AG04449 (cell line): ENCODE results near the gene CRY2.
A peak's percentile ranks its signal among the peaks of the same experiment; 100 is the strongest.

Source experiments
- CTCF ChIA-PET: fragments of 350-600 bp; formaldehyde crosslinking; extraction: SDS; loops from one replicate; lab custom pipeline; 2021; ENCODE audit warnings: antibody characterized with exemption; lab: Yijun Ruan, JAX
- POLR2A ChIA-PET: fragments of 400-600, 350-600 bp; formaldehyde crosslinking; extraction: SDS; loops from one replicate; lab custom pipeline; 2020; ENCODE audit warnings: antibody characterized with exemption, inconsistent platforms; lab: Yijun Ruan, JAX
- DNase-seq: peaks from one replicate; pipeline ENCODE4 v3.0.0-alpha.2; 2010; ENCODE audit warnings: low read depth, low spot score
- H3K4me3 ChIP-seq: 2 replicates; pipeline ENCODE4 v1.5.1; 2011; ENCODE audit warnings: low read depth, mild to moderate bottlenecking, control low read depth, low read length
- CTCF ChIP-seq: IDR thresholded peaks from one replicate; pipeline ENCODE4 v1.5.1; 2011; ENCODE audit warnings: mild to moderate bottlenecking, moderate library complexity, low read length, control low read depth, inconsistent platforms; ENCODE audit not compliant: insufficient read depth; ENCODE audit errors: missing control alignments

The CRY2 gene

DNA sequence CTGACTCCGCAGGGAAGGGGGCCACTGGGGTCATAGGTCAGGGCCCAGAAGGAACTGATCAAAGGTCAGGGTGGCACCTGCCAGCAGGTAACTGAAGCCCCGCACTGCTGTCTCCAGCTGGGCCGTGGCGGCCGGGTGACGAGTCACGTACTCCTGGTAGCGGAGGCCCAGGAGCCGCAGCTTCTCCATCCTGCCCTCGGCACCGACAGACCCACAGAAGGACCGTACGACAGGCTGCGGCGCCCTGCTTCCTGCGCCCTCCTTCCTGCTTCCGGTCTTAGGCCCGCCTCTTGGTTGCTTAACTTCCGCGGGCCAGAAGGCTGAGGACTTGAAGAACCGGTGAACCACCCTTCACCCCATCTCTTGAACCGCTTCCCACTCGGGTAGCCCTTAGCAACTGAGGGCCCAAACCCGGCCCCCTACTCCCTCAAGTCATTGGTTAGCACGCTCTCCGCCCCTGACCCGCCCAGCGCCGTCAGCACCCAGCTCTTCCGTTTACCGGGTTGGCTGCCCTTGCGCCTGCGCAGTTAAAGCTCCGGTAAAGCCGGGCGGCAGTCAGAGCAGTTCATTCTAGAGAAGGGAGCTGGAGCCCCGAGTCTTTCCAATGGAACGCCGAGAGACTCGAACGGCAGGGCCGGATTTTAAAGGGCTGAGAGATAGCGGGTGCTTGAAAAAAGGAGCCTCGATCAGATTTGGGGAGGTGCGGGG, 70.5 kb downstream of the CRY2 start, which contains the start of gene PEX16:
Gene PEX16 (minus strand): TSS at position 255 of the 708 bp plus-strand sequence. CDS start 66 bp downstream, at position 189.
- peak within 1 kb of the TSS; percentile 100 for H3K4me3 ChIP-seq
- no peak for TF ChIP-seq CTCF
- peak; percentile 99 for DNase-seq
- CTCF ChIA-PET = interaction anchor here (0.9 to 1.9 kb wide), 5 partner anchors 45 to 86 kb away, joined by 3 to 6 read pairs (median 3); no protein-coding TSS in a partner anchor
- POLR2A ChIA-PET = interaction anchor here (0.8 to 1.1 kb wide), 8 partner anchors 12 to 112 kb away, joined by 3 to 5 read pairs (median 3); partner anchors contain the start of gene CRY2

DNA sequence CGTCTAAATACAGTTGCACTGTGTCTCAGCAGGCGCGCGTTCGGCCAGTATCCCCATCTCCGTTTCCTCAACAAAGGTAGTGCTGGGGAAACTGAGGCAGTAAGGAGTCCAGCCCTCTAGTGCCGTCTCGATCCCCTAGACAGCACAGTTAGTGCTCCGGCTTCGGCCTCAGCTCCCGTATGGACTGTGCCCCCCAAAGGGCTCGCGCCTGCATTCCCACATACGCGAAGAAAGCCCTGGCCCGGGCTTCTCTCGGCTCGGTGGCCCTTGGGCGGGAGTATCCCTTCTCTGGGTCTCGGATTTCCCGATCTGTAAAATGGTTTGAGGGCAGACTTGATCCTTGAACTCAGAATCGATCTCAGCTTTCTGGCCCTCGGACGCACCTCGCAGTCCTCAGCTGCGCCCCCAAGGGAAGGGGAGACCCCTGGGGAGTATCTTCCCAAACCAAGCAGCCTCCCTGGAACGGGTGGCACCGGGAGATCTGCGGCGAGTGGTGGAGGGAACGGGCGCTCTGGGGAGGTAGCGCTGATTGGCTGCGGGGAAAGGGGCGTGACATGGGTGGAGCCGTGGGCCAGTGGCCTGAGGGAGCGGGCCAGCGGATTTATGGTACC, 71.2 kb downstream of the CRY2 start:
- CTCF ChIA-PET = interaction anchor here (0.9 to 1.9 kb wide), 5 partner anchors 46 to 85 kb away, joined by 3 to 6 read pairs (median 3); no protein-coding TSS in a partner anchor
- DNase-seq = no peak
- TF ChIP-seq CTCF = no peak
- POLR2A ChIA-PET = interaction anchor here (0.8 to 1.1 kb wide), 7 partner anchors 12 to 113 kb away, joined by 3 to 5 read pairs (median 3); partner anchors contain the start of gene CRY2
- peak overlapping the region; percentile 100 for H3K4me3 ChIP-seq

DNA sequence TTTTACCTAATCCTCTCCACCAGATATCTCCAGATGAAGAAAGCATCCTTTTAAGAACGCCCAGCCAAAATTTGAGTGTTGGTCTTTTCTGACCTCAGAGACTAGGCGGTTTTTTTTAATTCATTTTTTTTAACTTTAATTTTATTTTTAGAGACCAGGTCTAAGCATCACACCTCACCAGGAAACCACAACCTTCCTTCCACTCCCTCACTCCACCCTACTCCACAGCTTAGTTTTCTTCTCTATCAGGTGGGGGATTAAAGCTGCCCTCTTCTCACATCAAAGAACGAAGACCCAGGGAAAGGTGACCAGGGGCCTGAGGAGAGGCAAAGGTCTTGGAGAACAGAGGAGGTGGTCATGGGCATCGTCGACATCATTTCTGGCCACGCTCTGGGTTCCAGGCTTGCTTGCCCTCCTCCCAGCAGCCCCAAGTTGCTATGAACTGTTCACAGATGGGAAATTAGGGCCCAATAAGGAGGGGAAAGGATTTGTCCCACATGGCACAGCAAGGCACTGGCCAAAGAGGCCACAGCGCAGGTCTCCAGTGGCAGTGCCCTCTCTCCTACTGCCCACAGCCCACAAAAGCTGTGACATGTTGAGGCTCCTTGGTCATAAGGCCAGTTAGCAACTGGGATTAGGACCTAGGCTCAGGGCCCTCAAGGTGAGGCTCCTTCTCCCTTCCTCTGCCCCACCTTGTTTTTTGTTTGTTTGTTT, 71.8 kb downstream of the CRY2 start:
- no peak for DNase-seq
- peak overlapping the region; percentile 100; the same call in 1 of the 2 replicates for H3K4me3 ChIP-seq
- POLR2A ChIA-PET = no interaction called here
- CTCF ChIA-PET = interaction anchor here (0.9 to 1.9 kb wide), 3 partner anchors 46 to 60 kb away, joined by 3 to 6 read pairs (median 3); no protein-coding TSS in a partner anchor
- TF ChIP-seq CTCF = no peak

- CTCF ChIA-PET = interaction anchor here (1.5 to 2.4 kb wide), 2 partner anchors 77 to 87 kb away, joined by 4 to 7 read pairs; no protein-coding TSS in a partner anchor
- no peak overlapping the region for H3K4me3 ChIP-seq
- no peak for TF ChIP-seq CTCF
- POLR2A ChIA-PET = no interaction called here
- DNase-seq = no peak
Observed at GRCh38 chr11:45919806-45920530, 72.7 kb downstream of the CRY2 start.

DNA sequence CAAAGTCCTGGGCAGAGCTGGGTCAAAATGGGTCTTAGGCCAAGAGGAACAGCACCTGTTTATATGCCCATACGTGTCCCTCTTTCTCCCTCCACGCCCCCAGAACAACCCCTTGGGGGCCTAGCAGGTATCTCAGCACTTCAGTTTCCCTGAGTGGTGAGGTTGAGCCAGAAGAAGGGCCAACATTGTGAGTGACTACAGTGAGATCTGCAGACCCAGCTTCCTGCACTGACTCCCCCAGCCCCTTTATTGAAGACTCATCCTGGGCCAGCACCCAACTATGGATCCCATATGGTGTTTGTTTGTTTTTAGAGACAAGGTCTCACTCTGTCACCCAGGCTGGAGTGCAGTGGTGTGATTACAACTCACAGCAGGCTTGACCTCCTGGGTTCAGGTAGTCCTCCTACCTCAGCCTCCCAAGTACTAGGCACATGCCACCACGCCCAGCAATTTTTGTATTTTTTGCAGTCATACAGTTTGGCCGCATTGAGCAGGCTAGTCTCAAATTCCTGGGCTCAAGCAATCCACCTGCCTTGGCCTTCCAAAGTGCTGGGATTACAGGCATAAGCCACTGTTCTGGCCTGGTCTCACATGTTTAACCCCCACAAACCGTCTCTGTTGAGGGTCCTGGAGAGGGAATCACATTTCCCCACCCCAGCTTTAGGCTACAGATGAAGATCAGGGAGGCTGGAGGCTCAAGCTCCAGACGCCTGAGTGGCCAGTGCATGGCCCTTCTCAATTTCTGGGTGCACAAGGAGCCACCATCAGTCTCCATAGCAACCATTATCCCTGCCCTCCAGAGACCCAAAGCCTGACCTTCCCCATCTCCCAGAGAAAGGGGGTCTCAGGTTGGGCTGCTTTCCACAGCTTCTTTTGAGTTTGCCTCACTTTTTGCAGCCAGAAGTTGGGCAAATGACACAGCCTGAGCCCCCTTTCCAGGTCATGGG, 73.5 kb downstream of the CRY2 start:
- no peak overlapping the region for H3K4me3 ChIP-seq
- ChIA-PET POLR2A (no interaction called here), CTCF (interaction anchor here (1.5 to 2.4 kb wide), 2 partner anchors 78 to 86 kb away, joined by 4 to 7 read pairs; no protein-coding TSS in a partner anchor)
- DNase-seq = no peak
- no peak for TF ChIP-seq CTCF
